GM12878 (cell line): ENCODE measurements around the gene TEX9. TPM values are rescaled to one million over a fixed set of nuclear protein-coding genes. Genes with fewer than 3 reads are reported as not detected.
A peak's percentile ranks its signal among the peaks of the same experiment; 100 is the strongest.

Experiments
- ATAC-seq: fragments of 200-7000 bp; cut with Tn5 transposase; 3 replicates; pipeline ENCODE4 v1.9.1; 2020; ENCODE audit warnings: mild to moderate bottlenecking, moderate library complexity
- Bru-seq: library from RNA; stranded (reverse); fragments of 400-500 nt; gene quantifications from one replicate; lab custom pipeline; 2021; lab: Mats Ljungman, UMichigan
- BruChase-seq, 2 experiments: library from RNA; stranded (reverse); fragments of 400-500 nt; gene quantifications; one replicate each; lab custom pipeline; 2021; lab: Mats Ljungman, UMichigan
- BruUV-seq: library from RNA; stranded (reverse); fragments of 400-500 nt; replicated peaks from 2 replicates; lab custom pipeline; 2021; lab: Mats Ljungman, UMichigan
- CTCF ChIA-PET: fragments of 300-600 bp; sonication (Branson Sonifier 250); formaldehyde crosslinking; extraction: SDS; loops from one replicate; lab custom pipeline; 2021; ENCODE audit warnings: inconsistent platforms; lab: Yijun Ruan, JAX
- POLR2A ChIA-PET: fragments of 350-600 bp; formaldehyde crosslinking; extraction: SDS; loops from one replicate; lab custom pipeline; 2021; ENCODE audit warnings: inconsistent platforms; lab: Charles Lee
- RAD21 ChIA-PET: fragments of 300-600 bp; sonication (Branson Sonifier 250); formaldehyde crosslinking; loops from one replicate; lab custom pipeline; 2023; ENCODE audit warnings: antibody characterized with exemption; ENCODE audit not compliant: unreplicated experiment; lab: Charles Lee
- SMC1A ChIA-PET: fragments of 300-600 bp; sonication (Branson Sonifier 250); formaldehyde crosslinking; loops from one replicate; lab custom pipeline; 2023; ENCODE audit not compliant: unreplicated experiment, uncharacterized antibody; lab: Charles Lee
- DNase-seq: peaks from one replicate; pipeline ENCODE4 v3.0.0-alpha.2; 2011; ENCODE audit warnings: low read depth, low spot score
- FAIRE-seq: peaks from 3 replicates; lab custom pipeline; 2011; peaks lifted over from hg19 to GRCh38; lab: Jason Lieb, UNC
- H2AFZ ChIP-seq: 2 replicates; pipeline ENCODE4 v1.6.0; 2011; ENCODE audit warnings: low read depth, low read length, control low read depth; ENCODE audit not compliant: control insufficient read depth
- H3K27ac ChIP-seq: 2 replicates; pipeline ENCODE4 v1.5.1; 2011; ENCODE audit warnings: control low read depth; ENCODE audit not compliant: control insufficient read depth, insufficient read depth
- H3K27me3 ChIP-seq, 2 experiments: replicated peaks in 1 of 2; 2 replicates each; pipeline versions ENCODE4 v1.6.0 to v1.6.1; 2011; ENCODE audit warnings: low read length in 1 of 2; ENCODE audit not compliant: control insufficient read depth in 2 of 2, insufficient read depth in 2 of 2
- H3K36me3 ChIP-seq, 2 experiments: 2 replicates each; pipeline ENCODE4 v1.5.1; 2011; ENCODE audit warnings: low read length in 1 of 2; ENCODE audit not compliant: control insufficient read depth in 2 of 2, insufficient read depth in 2 of 2
- H3K4me1 ChIP-seq: 2 replicates; pipeline ENCODE4 v1.6.1; 2011; ENCODE audit warnings: mild to moderate bottlenecking, low read length, moderate library complexity, mixed read lengths; ENCODE audit not compliant: control insufficient read depth, insufficient read depth
- H3K4me2 ChIP-seq: 2 replicates; pipeline ENCODE4 v1.6.0; 2011; ENCODE audit warnings: control low read depth; ENCODE audit not compliant: control insufficient read depth, insufficient read depth
- H3K4me3 ChIP-seq: fragments of 200-600 bp; sonication (generic); 2 replicates; pipeline ENCODE4 v1.5.1; 2016
- H3K79me2 ChIP-seq: 2 replicates; pipeline ENCODE4 v1.6.0; 2011; ENCODE audit warnings: low read length; ENCODE audit not compliant: control insufficient read depth, insufficient read depth
- H3K9ac ChIP-seq: 2 replicates; pipeline ENCODE4 v1.8.0; 2011; ENCODE audit warnings: low read length, control low read depth, mixed read lengths; ENCODE audit not compliant: control insufficient read depth, insufficient read depth
- H3K9me3 ChIP-seq: replicated peaks from 3 replicates; pipeline ENCODE4 v1.5.1; 2011; ENCODE audit warnings: mild to moderate bottlenecking, low read length; ENCODE audit not compliant: control insufficient read depth, insufficient read depth
- H4K20me1 ChIP-seq: 2 replicates; pipeline ENCODE4 v1.6.0; 2011; ENCODE audit not compliant: control insufficient read depth, insufficient read depth
- ATF3 ChIP-seq: IDR thresholded peaks from 2 replicates; pipeline ENCODE4 v1.6.1; 2011; ENCODE audit warnings: low read depth, mild to moderate bottlenecking, low read length, moderate library complexity, borderline replicate concordance; ENCODE audit errors: extremely low read depth
- BHLHE40 ChIP-seq, 2 experiments: fragments of 450-650 bp in 1 of 2; IDR thresholded peaks; 2 replicates each; pipeline ENCODE4 v1.6.1; 2011 to 2017; ENCODE audit warnings: low read depth in 2 of 2, borderline replicate concordance in 1 of 2, improper control_type of control experiment in 1 of 2, low read length in 1 of 2, mild to moderate bottlenecking in 1 of 2
- BMI1 ChIP-seq: fragments of 450-650 bp; IDR thresholded peaks from 2 replicates; pipeline ENCODE4 v1.6.1; 2016; ENCODE audit warnings: mild to moderate bottlenecking, moderate library complexity, borderline replicate concordance
- CBFB ChIP-seq: IDR thresholded peaks from 2 replicates; pipeline ENCODE4 v1.6.1; 2016; ENCODE audit warnings: antibody characterized with exemption, low read depth
- CHD2 ChIP-seq: IDR thresholded peaks from 2 replicates; pipeline ENCODE4 v1.6.1; 2011; ENCODE audit warnings: low read depth, low read length, improper control_type of control experiment, borderline replicate concordance
- EZH2 ChIP-seq: IDR thresholded peaks from 2 replicates; pipeline ENCODE4 v1.6.1; 2012; ENCODE audit warnings: low read depth, mild to moderate bottlenecking, control low read depth, inconsistent platforms, low read length, borderline replicate concordance; ENCODE audit not compliant: control insufficient read depth
- HDGF ChIP-seq: fragments of 450-650 bp; IDR thresholded peaks from 2 replicates; pipeline ENCODE4 v1.6.1; 2016; ENCODE audit warnings: antibody characterized with exemption
- IKZF2 ChIP-seq, 2 experiments: fragments of 450-650 bp; IDR thresholded peaks; 2 replicates each; pipeline ENCODE4 v1.6.1; 2017; ENCODE audit warnings: mild to moderate bottlenecking in 2 of 2, moderate library complexity in 2 of 2
- KLF5 ChIP-seq: fragments of 450-650 bp; IDR thresholded peaks from 2 replicates; pipeline ENCODE4 v1.6.1; 2014; ENCODE audit warnings: mild to moderate bottlenecking; ENCODE audit not compliant: partially characterized antibody
- MEF2B ChIP-seq: fragments of 450-650 bp; IDR thresholded peaks from 2 replicates; pipeline ENCODE4 v1.6.1; 2018; ENCODE audit warnings: mild to moderate bottlenecking, moderate library complexity; ENCODE audit not compliant: partially characterized antibody, poor library complexity, severe bottlenecking
- PAX5 ChIP-seq: IDR thresholded peaks from 2 replicates; pipeline ENCODE4 v1.6.1; 2011; ENCODE audit warnings: low read depth, low read length, borderline replicate concordance
- PML ChIP-seq: IDR thresholded peaks from 2 replicates; pipeline ENCODE4 v1.6.1; 2012; ENCODE audit warnings: low read length, inconsistent platforms
- POLR2A ChIP-seq: IDR thresholded peaks from 2 replicates; pipeline ENCODE4 v1.6.1; 2011; ENCODE audit warnings: low read depth, mild to moderate bottlenecking, low read length
- TAF1 ChIP-seq: IDR thresholded peaks from 2 replicates; pipeline ENCODE4 v1.6.1; 2011; ENCODE audit warnings: mild to moderate bottlenecking, low read depth, low read length, borderline replicate concordance
- TCF7 ChIP-seq: IDR thresholded peaks from 2 replicates; pipeline ENCODE4 v1.6.1; 2014; ENCODE audit warnings: antibody characterized with exemption, borderline replicate concordance
- YBX1 ChIP-seq: fragments of 450-650 bp; IDR thresholded peaks from 2 replicates; pipeline ENCODE4 v1.6.1; 2016; ENCODE audit warnings: antibody characterized with exemption
- ZBTB11 ChIP-seq: fragments of 450-650 bp; formaldehyde crosslinking; IDR thresholded peaks from 2 replicates; pipeline ENCODE4 v1.5.0; 2022; ENCODE audit warnings: mild to moderate bottlenecking, missing genetic modification characterization
- ZNF24 ChIP-seq: fragments of 450-650 bp; IDR thresholded peaks from 2 replicates; pipeline ENCODE4 v1.6.1; 2017; ENCODE audit warnings: antibody characterized with exemption, mild to moderate bottlenecking
- WGBS: methylation state at CpG from one replicate; pipeline ENCODE4 v1.1.6; 2016; ENCODE audit warnings: low lambda C conversion rate; ENCODE audit not compliant: insufficient replicate concordance, insufficient coverage; ENCODE audit errors: missing lambda C conversion rate; 5-methylcytosine and 5-hydroxymethylcytosine counted together
- in situ Hi-C: fragments of 300-500 bp; cut with MboI; formaldehyde crosslinking; loops from 9 replicates; pipeline ENCODE4 v1.14.3; 2018; ENCODE audit warnings: mixed read lengths
- intact Hi-C: fragments of 100-400 bp; cut with micrococcal nuclease; formaldehyde crosslinking; loops from one replicate; pipeline ENCODE4 v1.14.2; 2022; ENCODE audit not compliant: unreplicated experiment
- long read RNA-seq, 2 experiments: library from polyadenylated mRNA; unstranded; transcript quantifications; one replicate each; pipeline ENCODE4 v2.0.0, GENCODE V29; 2019 to 2020
- polyA minus RNA-seq, 3 experiments: library from RNA; depleted of rRNA, polyadenylated mRNA; stranded (reverse); fragments of >200 nt; gene quantifications; 2 replicates each; pipeline ENCODE4 v1.2.3, GENCODE V29; 2011
- polyA plus RNA-seq, 11 experiments: library from polyadenylated mRNA; depleted of rRNA in 4 of 11; unstranded in 6 of 11; stranded (reverse) in 5 of 11; fragments of >200 nt; fragmentation: Nextera tagmentation in 4 of 11; fragmentation: Illumina TruSeq in 1 of 11; extraction: Ambion mirVana in 4 of 11; extraction: Trizol in 1 of 11; gene quantifications; 1 replicate in 1 of 11; 2 replicates in 10 of 11; pipeline versions ENCODE4 v1.2.1 to v1.2.3, GENCODE V29; 2011 to 2016; ENCODE audit warnings: inconsistent platforms in 2 of 11, missing spikeins in 2 of 11, low read depth in 1 of 11
- total RNA-seq, 4 experiments: library from RNA; depleted of rRNA in 3 of 4; stranded (reverse); fragments of >200 nt in 3 of 4; fragmentation: Illumina TruSeq in 1 of 4; extraction: Trizol in 1 of 4; gene quantifications; 2 replicates each; pipeline versions ENCODE4 v1.2.1 to v1.2.3, GENCODE V29; 2013 to 2021

TEX9 gene
- total RNA-seq (2013; cell fraction: nucleolus; rRNA removed), result 142 and 154 TPM in 2 replicates
- total RNA-seq (2014; rRNA removed) (70.4 and 103 TPM in 2 replicates), total RNA-seq (2014; rRNA removed; fragmentation: Illumina TruSeq; extraction: Trizol) (143 and 155 TPM in 2 replicates), total RNA-seq (2021) (72.3 and 75.2 TPM in 2 replicates), polyA plus RNA-seq (2011; rRNA removed) (9.0 and 16.6 TPM in 2 replicates), polyA plus RNA-seq (2014; fragmentation: Illumina TruSeq; extraction: Trizol) (121 and 170 TPM in 2 replicates), polyA plus RNA-seq (2014; fragmentation: Nextera tagmentation; extraction: Ambion mirVana) (10 to 100 TPM; 69.6 to 74.3 TPM), polyA plus RNA-seq (2014; rRNA removed) (38.9 and 55.2 TPM in 2 replicates), polyA plus RNA-seq (2016; fragmentation: Nextera tagmentation; extraction: Ambion mirVana) (10 to 100 TPM; 53.9 to 59.1 TPM), polyA minus RNA-seq (2011; rRNA and poly(A)+ RNA removed) (6.9 and 7.9 TPM in 2 replicates), Bru-seq, nascent RNA (percentile 57 among the genes with signal in this experiment), BruChase-seq, experiment 1, labeled RNA remaining after a 6-hour chase (percentile 58 among the genes with signal in this experiment), BruChase-seq, experiment 2, labeled RNA remaining after a 2-hour chase (percentile 68 among the genes with signal in this experiment)
- 14.1 TPM for polyA plus RNA-seq (2011; ENCODE audit: low read depth)
- polyA plus RNA-seq (2011; cell fraction: cytosol; rRNA removed), result 1.5 and 2.2 TPM in 2 replicates
- 7.7 and 11.0 TPM in 2 replicates for polyA plus RNA-seq (2011; cell fraction: nucleus; rRNA removed)
- polyA plus RNA-seq (2012), result 23.4 and 28.9 TPM in 2 replicates
- polyA minus RNA-seq (2011; cell fraction: cytosol; rRNA and poly(A)+ RNA removed), result 1.9 and 3.0 TPM in 2 replicates
- 18.1 and 42.0 TPM in 2 replicates for polyA minus RNA-seq (2011; cell fraction: nucleus; rRNA and poly(A)+ RNA removed)
- long read RNA-seq, experiment 1, partial matches to known transcripts, result 9 of 23 reads
- long read RNA-seq, experiment 1, other reads (novel, unspliced or antisense), result 14 of 23 reads
- long read RNA-seq, experiment 2, full-length matches to known transcripts, result 13 of 128 reads
- long read RNA-seq, experiment 2, partial matches to known transcripts, result 59 of 128 reads
- long read RNA-seq, experiment 2, other reads (novel, unspliced or antisense), result 56 of 128 reads

GRCh38 chr15:56365075-56365711 lies at the start of gene TEX9:
Gene TEX9 (plus strand): TSS chr15:56365426. CDS start chr15:56365451, 25 bp downstream.
- ATAC-seq, result peak; percentile 91
- peak within 1 kb of the TSS; percentile 85 for H2AFZ ChIP-seq
- CTCF ChIA-PET, result no interaction called here
- H3K4me1 ChIP-seq, result no peaks in the 10 kb centered on the region
- FAIRE-seq, result peak; percentile 94
- in situ Hi-C loops (loop anchor here (5.0 kb wide), 1 partner anchor 118 kb away; no protein-coding TSS in a partner anchor), intact Hi-C loops (no loop called here)
- SMC1A ChIA-PET, result no interaction called here
- peak within 1 kb of the TSS; percentile 86 for H3K4me3 ChIP-seq
- H3K27me3 ChIP-seq, result no peaks in the 10 kb centered on the region
- RAD21 ChIA-PET, result no interaction called here
- no peaks in the 10 kb centered on the region for H4K20me1 ChIP-seq
- H3K27ac ChIP-seq, result peak within 1 kb of the TSS; percentile 95
- no peaks in the 10 kb centered on the region for H3K9me3 ChIP-seq
- peaks cover 56% of the 10 kb centered on the region for H3K79me2 ChIP-seq
- peak within 1 kb of the TSS; percentile 91 for H3K4me2 ChIP-seq
- POLR2A ChIA-PET, result no interaction called here
- BruUV-seq, result no TSS peak
- H3K36me3 ChIP-seq, result no peaks in the 10 kb centered on the region
- H3K9ac ChIP-seq, result peak within 1 kb of the TSS; percentile 81
- peak; percentile 79 for DNase-seq
- 1% methylated on average over 34 of the region's 45 CpGs for WGBS
- TF ChIP-seq HDGF, result no peak
- no peak for TF ChIP-seq ZBTB11 (CRISPR knock-in tag)
- no peak for TF ChIP-seq KLF5
- TF ChIP-seq IKZF2 (IDR thresholded peaks at IDR 0.05), result 0 out of 4 replicates have a peak, but pooled peaks of 1 of the 2 experiments have one; percentile 36
- peak; percentile 93 for TF ChIP-seq PML
- TF ChIP-seq BMI1, result peak; percentile 63
- TF ChIP-seq PAX5, result peak; percentile 44; the same call in 1 of the 2 replicates
- TF ChIP-seq YBX1, result no peak
- TF ChIP-seq TCF7, result no peak
- TF ChIP-seq EZH2, result no peak
- TF ChIP-seq POLR2A, result peak; percentile 93
- TF ChIP-seq CHD2, result peak; percentile 97
- no peak for TF ChIP-seq ZNF24
- no peak for TF ChIP-seq BHLHE40 (IDR thresholded peaks at IDR 0.05; ENCODE audit: borderline replicate concordance in 1 of 2, low read depth in 2 of 2, low read length in 1 of 2)
- peak; percentile 9 for TF ChIP-seq MEF2B
- peak; percentile 94 for TF ChIP-seq TAF1
- TF ChIP-seq ATF3, result no peak
- TF ChIP-seq CBFB, result peak; percentile 91
